HEK293T (cell line): Measurements from ENCODE around the gene ARHGAP26.

ENCODE experiments used
- CTCF ChIA-PET: fragments of 350-600 bp; formaldehyde crosslinking; extraction: SDS; loops from one replicate; lab custom pipeline; 2021; ENCODE audit warnings: antibody characterized with exemption, inconsistent platforms; lab: Yijun Ruan, JAX
- POLR2A ChIA-PET: fragments of 350-600 bp; formaldehyde crosslinking; extraction: SDS; loops from one replicate; lab custom pipeline; 2020; ENCODE audit warnings: antibody characterized with exemption, inconsistent platforms; lab: Yijun Ruan, JAX
- DNase-seq: peaks from one replicate; pipeline ENCODE4 v3.0.0; 2012; ENCODE audit warnings: mixed read lengths; ENCODE audit errors: extremely low spot score
- ARNT ChIP-seq: fragments of 450-650 bp; IDR thresholded peaks from 2 replicates; pipeline ENCODE4 v1.6.1; 2017; ENCODE audit warnings: mild to moderate bottlenecking
- BHLHE40 ChIP-seq: fragments of 450-650 bp; IDR thresholded peaks from 2 replicates; pipeline ENCODE4 v1.6.1; 2016; ENCODE audit warnings: mild to moderate bottlenecking, moderate library complexity, borderline replicate concordance
- CTBP1 ChIP-seq: fragments of 450-650 bp; IDR thresholded peaks from 2 replicates; pipeline ENCODE4 v1.6.1; 2016; ENCODE audit warnings: borderline replicate concordance
- ELF4 ChIP-seq: fragments of 450-650 bp; IDR thresholded peaks from 2 replicates; pipeline ENCODE4 v1.6.1; 2017; ENCODE audit warnings: antibody characterized with exemption
- FOXA1 ChIP-seq: fragments of 450-650 bp; IDR thresholded peaks from 2 replicates; pipeline ENCODE4 v1.6.1; 2016; ENCODE audit warnings: mild to moderate bottlenecking
- FOXK2 ChIP-seq: fragments of 450-650 bp; IDR thresholded peaks from 2 replicates; pipeline ENCODE4 v1.6.1; 2016; ENCODE audit warnings: mild to moderate bottlenecking
- FOXM1 ChIP-seq: fragments of 450-650 bp; IDR thresholded peaks from 2 replicates; pipeline ENCODE4 v1.6.1; 2017; ENCODE audit warnings: mild to moderate bottlenecking, borderline replicate concordance
- HDGF ChIP-seq: fragments of 450-650 bp; IDR thresholded peaks from 2 replicates; pipeline ENCODE4 v1.6.1; 2017; ENCODE audit warnings: antibody characterized with exemption, borderline replicate concordance
- L3MBTL2 ChIP-seq: fragments of 450-650 bp; conservative IDR thresholded peaks from 2 replicates; pipeline ENCODE4 v1.6.1; 2016; ENCODE audit warnings: mild to moderate bottlenecking
- LEF1 ChIP-seq: fragments of 450-650 bp; IDR thresholded peaks from 2 replicates; pipeline ENCODE4 v1.6.1; 2017; ENCODE audit warnings: mild to moderate bottlenecking, borderline replicate concordance
- NFRKB ChIP-seq: fragments of 450-650 bp; IDR thresholded peaks from 2 replicates; pipeline ENCODE4 v1.6.1; 2016; ENCODE audit warnings: mild to moderate bottlenecking, moderate library complexity
- PKNOX1 ChIP-seq: fragments of 450-650 bp; IDR thresholded peaks from 2 replicates; pipeline ENCODE4 v1.6.1; 2016
- SP1 ChIP-seq: fragments of 450-650 bp; IDR thresholded peaks from 2 replicates; pipeline ENCODE4 v1.6.1; 2017
- SUZ12 ChIP-seq: fragments of 450-650 bp; IDR thresholded peaks from 2 replicates; pipeline ENCODE4 v1.6.1; 2016; ENCODE audit warnings: mild to moderate bottlenecking
- TARDBP ChIP-seq: fragments of 450-650 bp; IDR thresholded peaks from 2 replicates; pipeline ENCODE4 v1.6.1; 2016
- ZNF384 ChIP-seq: fragments of 450-650 bp; IDR thresholded peaks from 2 replicates; pipeline ENCODE4 v1.6.1; 2016

The ARHGAP26 gene

GRCh38 chr5:143142596-143143435 is 372.6 kb downstream of the ARHGAP26 start:
- TF ChIP-seq PKNOX1 (peak; percentile 24; the same call in 1 of the 2 replicates), SP1 (no peak)
- ChIA-PET POLR2A (interaction anchor here (0.9 to 2.4 kb wide), 2 partner anchors 14 to 262 kb away, joined by 4 to 7 read pairs; no protein-coding TSS in a partner anchor), CTCF (interaction anchor here (0.7 to 1.6 kb wide), 2 partner anchors 12 to 22 kb away, joined by 5 read pairs; no protein-coding TSS in a partner anchor)
- DNase-seq, result no peak

GRCh38 chr5:143143973-143144372 is 373.8 kb downstream of the ARHGAP26 start:
- POLR2A ChIA-PET, result interaction anchor here (2.4 kb wide), 1 partner anchor 261 kb away, joined by 7 read pairs; no protein-coding TSS in a partner anchor
- TF ChIP-seq FOXM1, result no peak
- DNase-seq, result no peak
- CTCF ChIA-PET, result no interaction called here

- TF ChIP-seq TARDBP (no peak), SUZ12 (no peak), ZNF384 (no peak), PKNOX1 (no peak), FOXM1 (no peak), HDGF (no peak), FOXK2 (no peak), FOXA1 (no peak), LEF1 (no peak), L3MBTL2 (no peak), BHLHE40 (no peak)
- ChIA-PET POLR2A (no interaction called here), CTCF (no interaction called here)
- DNase-seq, result no peak
Observed at GRCh38 chr5:143145243-143146160, 375.3 kb downstream of the ARHGAP26 start.

DNA sequence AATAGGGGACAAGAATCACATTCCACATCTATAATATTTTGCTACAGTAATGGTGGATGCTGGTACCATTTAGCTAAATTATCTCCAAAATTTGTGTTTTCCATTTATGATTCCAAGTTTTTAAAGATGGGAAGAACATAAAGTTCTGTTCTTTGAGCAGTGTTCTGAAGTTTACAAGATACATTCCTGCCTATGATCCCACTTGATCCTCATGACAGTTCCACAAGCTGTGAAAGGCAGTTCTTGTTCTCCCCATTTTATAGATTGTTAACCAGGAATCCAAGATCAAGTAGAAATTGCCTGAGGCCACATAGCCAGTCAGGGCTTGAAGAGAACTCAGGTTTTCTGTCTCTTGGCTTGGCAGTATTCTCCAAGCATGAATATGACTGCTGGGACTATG is 376.0 kb downstream of the ARHGAP26 start:
- POLR2A ChIA-PET, result no interaction called here
- no peak for DNase-seq
- CTCF ChIA-PET, result no interaction called here
- TF ChIP-seq CTBP1, result no peak
- no peak for TF ChIP-seq BHLHE40
- no peak for TF ChIP-seq L3MBTL2
- TF ChIP-seq SP1, result no peak
- TF ChIP-seq LEF1, result no peak
- no peak for TF ChIP-seq HDGF
- TF ChIP-seq ZNF384, result no peak
- TF ChIP-seq SUZ12, result no peak
- TF ChIP-seq FOXM1, result no peak
- no peak for TF ChIP-seq FOXK2
- TF ChIP-seq FOXA1, result no peak

DNA sequence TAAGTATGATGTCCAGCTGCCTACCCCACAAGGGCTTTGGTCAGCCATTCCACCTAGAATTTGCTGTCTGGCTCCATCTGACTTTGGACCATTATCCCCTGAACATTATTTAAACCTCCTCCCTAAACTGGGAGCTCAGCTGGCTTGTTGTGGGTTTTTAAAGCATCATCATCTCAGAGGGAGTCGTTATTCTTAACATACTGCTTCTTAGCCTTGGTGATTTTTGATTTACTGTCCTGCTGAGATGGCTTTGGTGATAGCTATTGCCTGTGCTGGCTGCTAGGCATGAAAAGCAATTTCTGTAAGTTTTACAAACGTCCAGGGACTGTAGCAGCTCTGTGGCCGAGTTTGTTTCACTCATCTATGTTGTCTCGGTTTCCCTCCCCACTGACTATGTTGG is 377.2 kb downstream of the ARHGAP26 start:
- ChIA-PET POLR2A (no interaction called here), CTCF (no interaction called here)
- no peak for TF ChIP-seq ELF4
- TF ChIP-seq HDGF, result no peak
- no peak for TF ChIP-seq FOXK2
- TF ChIP-seq FOXM1, result no peak
- TF ChIP-seq LEF1, result no peak
- TF ChIP-seq PKNOX1, result no peak
- no peak for TF ChIP-seq L3MBTL2
- TF ChIP-seq FOXA1, result no peak
- TF ChIP-seq ARNT, result no peak
- TF ChIP-seq BHLHE40, result no peak
- no peak for TF ChIP-seq SP1
- no peak for TF ChIP-seq NFRKB
- TF ChIP-seq ZNF384, result no peak
- TF ChIP-seq TARDBP, result no peak
- TF ChIP-seq CTBP1, result no peak
- TF ChIP-seq SUZ12, result no peak

GRCh38 chr5:143147902-143148301 is 377.7 kb downstream of the ARHGAP26 start:
- CTCF ChIA-PET, result no interaction called here
- TF ChIP-seq ARNT, result no peak
- no peak for TF ChIP-seq SUZ12
- no peak for TF ChIP-seq ZNF384
- no peak for TF ChIP-seq LEF1
- no peak for TF ChIP-seq BHLHE40
- TF ChIP-seq TARDBP, result no peak
- no peak for TF ChIP-seq FOXM1
- TF ChIP-seq NFRKB, result no peak
- no peak for TF ChIP-seq SP1
- no peak for TF ChIP-seq ELF4
- no peak for TF ChIP-seq PKNOX1
- no peak for TF ChIP-seq HDGF
- no peak for TF ChIP-seq CTBP1
- TF ChIP-seq FOXK2, result no peak
- POLR2A ChIA-PET, result no interaction called here
- DNase-seq, result no peak

More for the DNA sequence above, 377.2 kb downstream of the ARHGAP26 start:
- DNase-seq, result no peak
